ENCODE data around the gene PACC1. TPM values are rescaled to one million over a fixed set of nuclear protein-coding genes. Genes with fewer than 3 reads are reported as not detected.

PACC1 gene
- total and polyA plus RNA-seq, 2 experiments from 2014 or later = 9.4 to 10.4 TPM

DNA sequence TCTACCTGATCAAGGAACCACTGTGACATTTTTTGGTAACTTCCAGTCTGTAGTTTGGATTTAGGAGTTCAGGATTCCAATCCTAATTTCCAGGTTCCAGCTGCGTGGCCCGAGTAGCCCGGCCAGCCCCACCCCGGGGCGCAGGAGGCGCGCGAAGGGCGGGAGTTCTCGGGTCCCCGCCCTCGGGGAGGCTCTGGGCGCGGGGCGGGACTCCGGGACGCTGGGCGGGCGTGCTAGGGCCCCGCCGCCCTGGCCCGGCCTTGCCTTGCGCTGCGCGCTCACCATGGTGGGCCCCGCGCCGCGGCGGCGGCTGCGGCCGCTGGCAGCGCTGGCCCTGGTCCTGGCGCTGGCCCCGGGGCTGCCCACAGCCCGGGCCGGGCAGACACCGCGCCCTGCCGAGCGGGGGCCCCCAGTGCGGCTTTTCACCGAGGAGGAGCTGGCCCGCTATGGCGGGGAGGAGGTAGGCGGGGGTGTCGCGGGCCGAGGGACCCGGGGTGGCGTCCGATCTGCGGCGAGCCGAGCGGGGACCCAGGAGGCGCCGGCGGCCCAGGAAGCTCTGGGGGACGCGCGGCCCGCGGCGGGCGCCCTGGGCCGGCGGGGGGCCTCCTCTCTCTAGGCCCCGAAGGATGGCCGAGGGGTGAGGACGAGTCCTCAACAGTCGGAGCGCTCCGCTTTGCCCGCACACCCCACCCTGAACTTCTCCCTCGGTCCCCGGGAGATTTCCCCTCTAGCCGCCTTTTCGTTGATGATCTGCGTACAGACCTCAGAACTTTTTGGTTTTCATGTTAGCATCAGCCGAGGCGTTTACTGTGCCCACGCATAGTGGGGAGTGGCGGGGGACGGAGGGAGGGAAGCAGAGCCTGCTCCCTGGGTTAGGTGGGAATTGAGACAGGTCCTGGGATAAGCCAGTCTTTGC lies 18.2 kb upstream of the PACC1 start, which contains the start of gene NENF:
Gene NENF (plus strand): TSS at position 260 of the 916 bp plus-strand sequence. CDS start 24 bp downstream, at position 284.
- TF ChIP-seq EZH2 (IDR thresholded peaks at IDR 0.05; ENCODE audit: borderline replicate concordance) (no peak), EZH2phosphoT487 (IDR thresholded peaks at IDR 0.05; ENCODE audit: low read depth, severe bottlenecking, unreplicated experiment) (no peak)
- TF ChIP-seq, protein P1, sequence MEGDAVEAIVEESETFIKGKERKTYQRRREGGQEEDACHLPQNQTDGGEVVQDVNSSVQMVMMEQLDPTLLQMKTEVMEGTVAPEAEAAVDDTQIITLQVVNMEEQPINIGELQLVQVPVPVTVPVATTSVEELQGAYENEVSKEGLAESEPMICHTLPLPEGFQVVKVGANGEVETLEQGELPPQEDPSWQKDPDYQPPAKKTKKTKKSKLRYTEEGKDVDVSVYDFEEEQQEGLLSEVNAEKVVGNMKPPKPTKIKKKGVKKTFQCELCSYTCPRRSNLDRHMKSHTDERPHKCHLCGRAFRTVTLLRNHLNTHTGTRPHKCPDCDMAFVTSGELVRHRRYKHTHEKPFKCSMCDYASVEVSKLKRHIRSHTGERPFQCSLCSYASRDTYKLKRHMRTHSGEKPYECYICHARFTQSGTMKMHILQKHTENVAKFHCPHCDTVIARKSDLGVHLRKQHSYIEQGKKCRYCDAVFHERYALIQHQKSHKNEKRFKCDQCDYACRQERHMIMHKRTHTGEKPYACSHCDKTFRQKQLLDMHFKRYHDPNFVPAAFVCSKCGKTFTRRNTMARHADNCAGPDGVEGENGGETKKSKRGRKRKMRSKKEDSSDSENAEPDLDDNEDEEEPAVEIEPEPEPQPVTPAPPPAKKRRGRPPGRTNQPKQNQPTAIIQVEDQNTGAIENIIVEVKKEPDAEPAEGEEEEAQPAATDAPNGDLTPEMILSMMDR (IDR thresholded peaks at IDR 0.05; ENCODE audit: poor library complexity) = no peak
- H3K36me3 ChIP-seq (replicated peaks; ENCODE audit: insufficient read depth, low read depth) = no peaks in the 10 kb centered on the region
- peak; percentile 94 for DNase-seq (ENCODE audit: low spot score)
- peak within 1 kb of the TSS; percentile 70 for H2AFZ ChIP-seq
- H3K4me3 ChIP-seq = peak within 1 kb of the TSS; percentile 51
- peaks cover 24% of the 10 kb centered on the region for H3K79me2 ChIP-seq
- H3K9me2 ChIP-seq (replicated peaks; ENCODE audit: insufficient read depth) = no peaks in the 10 kb centered on the region
- H3K27ac ChIP-seq = peak within 1 kb of the TSS; percentile 79
- H3K4me1 ChIP-seq (ENCODE audit: insufficient read depth) = peaks cover 8% of the 10 kb centered on the region
- no peaks in the 10 kb centered on the region for H3K27me3 ChIP-seq
- H3K9me3 ChIP-seq (ENCODE audit: low read depth) = no peaks in the 10 kb centered on the region
- peak within 1 kb of the TSS; percentile 93 for H3K4me2 ChIP-seq
- WGBS (ENCODE audit: low lambda C conversion rate, missing lambda C conversion rate) = 2% methylated on average over 48 of the region's 86 CpGs
- H4K20me1 ChIP-seq (ENCODE audit: insufficient read depth, poor library complexity, severe bottlenecking) = no peaks in the 10 kb centered on the region

DNA sequence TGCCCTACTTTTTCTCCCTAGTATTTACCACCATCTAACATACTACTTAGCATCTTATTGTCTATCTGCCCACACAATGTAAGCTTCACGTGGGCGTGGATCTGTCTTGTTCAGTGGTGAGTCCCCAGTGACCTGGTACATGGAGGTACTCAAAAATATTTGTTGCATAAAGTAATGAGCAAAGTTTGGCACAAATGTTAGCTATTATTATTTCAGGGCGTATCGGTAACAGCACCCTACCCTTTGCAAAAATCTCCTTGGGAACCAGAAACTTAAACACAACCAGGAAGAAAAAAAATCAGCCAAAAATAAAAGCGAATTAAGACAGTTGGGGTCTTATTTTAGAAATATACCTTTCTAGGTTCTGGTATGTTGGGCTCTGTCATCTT lies 17.6 kb upstream of the PACC1 start:
- H2AFZ ChIP-seq = peak overlapping the region; percentile 64
- H3K27me3 ChIP-seq = no peaks in the 10 kb centered on the region
- WGBS (ENCODE audit: low lambda C conversion rate, missing lambda C conversion rate) = 57% methylated on average over 5 of the region's 5 CpGs
- H3K4me1 ChIP-seq (ENCODE audit: insufficient read depth) = peaks cover 8% of the 10 kb centered on the region
- H3K4me2 ChIP-seq = peak overlapping the region; percentile 75
- peak overlapping the region; percentile 42 for H3K27ac ChIP-seq
- peaks cover 24% of the 10 kb centered on the region for H3K79me2 ChIP-seq
- H3K9me3 ChIP-seq (ENCODE audit: low read depth) = no peaks in the 10 kb centered on the region
- TF ChIP-seq EZH2phosphoT487 (IDR thresholded peaks at IDR 0.05; ENCODE audit: low read depth, severe bottlenecking, unreplicated experiment) (no peak), EZH2 (IDR thresholded peaks at IDR 0.05; ENCODE audit: borderline replicate concordance) (no peak)
- TF ChIP-seq, protein P1 (IDR thresholded peaks at IDR 0.05; ENCODE audit: poor library complexity) = no peak
- H3K9me2 ChIP-seq (replicated peaks; ENCODE audit: insufficient read depth) = no peaks in the 10 kb centered on the region
- no peak for DNase-seq (ENCODE audit: low spot score)
- H3K36me3 ChIP-seq (replicated peaks; ENCODE audit: insufficient read depth, low read depth) = no peaks in the 10 kb centered on the region
- H4K20me1 ChIP-seq (ENCODE audit: insufficient read depth, poor library complexity, severe bottlenecking) = no peaks in the 10 kb centered on the region
- H3K4me3 ChIP-seq = peak overlapping the region; percentile 17

DNA sequence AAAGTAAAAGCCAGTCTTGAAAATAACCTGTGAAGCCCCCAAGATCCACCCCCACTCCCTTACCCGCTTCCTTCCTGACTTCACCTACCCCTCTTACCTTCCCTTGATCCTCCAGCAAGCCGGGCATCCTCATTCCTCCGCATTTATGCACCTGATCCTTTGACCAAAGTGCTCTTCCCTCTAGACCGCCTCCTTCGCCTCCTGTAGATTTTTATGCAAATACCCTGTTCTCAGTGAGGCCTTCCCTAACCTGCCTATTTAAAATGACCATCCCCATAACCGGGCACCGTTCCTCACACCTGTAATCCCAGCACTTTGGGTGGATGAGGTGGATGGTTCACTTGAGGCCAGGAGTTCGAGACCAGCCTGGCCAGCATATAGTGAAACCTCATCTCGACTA lies 17.0 kb upstream of the PACC1 start:
- H4K20me1 ChIP-seq (ENCODE audit: insufficient read depth, poor library complexity, severe bottlenecking) = no peaks in the 10 kb centered on the region
- peaks cover 24% of the 10 kb centered on the region for H3K79me2 ChIP-seq
- peak overlapping the region; percentile 59 for H3K4me2 ChIP-seq
- 75% methylated on average over 9 of the region's 9 CpGs for WGBS (ENCODE audit: low lambda C conversion rate, missing lambda C conversion rate)
- peaks cover 8% of the 10 kb centered on the region for H3K4me1 ChIP-seq (ENCODE audit: insufficient read depth)
- H3K4me3 ChIP-seq = no peak overlapping the region
- H3K9me3 ChIP-seq (ENCODE audit: low read depth) = no peaks in the 10 kb centered on the region
- no peaks in the 10 kb centered on the region for H3K9me2 ChIP-seq (replicated peaks; ENCODE audit: insufficient read depth)
- H3K27ac ChIP-seq = peak overlapping the region; percentile 79
- TF ChIP-seq, protein P1 (IDR thresholded peaks at IDR 0.05; ENCODE audit: poor library complexity) = no peak
- no peak for TF ChIP-seq EZH2 (IDR thresholded peaks at IDR 0.05; ENCODE audit: borderline replicate concordance)
- TF ChIP-seq EZH2phosphoT487 (IDR thresholded peaks at IDR 0.05; ENCODE audit: low read depth, severe bottlenecking, unreplicated experiment) = no peak
- H3K36me3 ChIP-seq (replicated peaks; ENCODE audit: insufficient read depth, low read depth) = no peaks in the 10 kb centered on the region
- no peak for DNase-seq (ENCODE audit: low spot score)
- no peaks in the 10 kb centered on the region for H3K27me3 ChIP-seq
- no peak overlapping the region for H2AFZ ChIP-seq
